ENCODE data around the gene C1S. TPM values are rescaled to one million over a fixed set of nuclear protein-coding genes. Genes with fewer than 3 reads are reported as not detected.
A peak's percentile ranks its signal among the peaks of the same experiment; 100 is the strongest.

Gene C1S
- total and polyA plus RNA-seq, 2 donors (not counting 1 experiment from before 2014, with no cell fraction given), result 0.21 to 0.64 TPM

DNA sequence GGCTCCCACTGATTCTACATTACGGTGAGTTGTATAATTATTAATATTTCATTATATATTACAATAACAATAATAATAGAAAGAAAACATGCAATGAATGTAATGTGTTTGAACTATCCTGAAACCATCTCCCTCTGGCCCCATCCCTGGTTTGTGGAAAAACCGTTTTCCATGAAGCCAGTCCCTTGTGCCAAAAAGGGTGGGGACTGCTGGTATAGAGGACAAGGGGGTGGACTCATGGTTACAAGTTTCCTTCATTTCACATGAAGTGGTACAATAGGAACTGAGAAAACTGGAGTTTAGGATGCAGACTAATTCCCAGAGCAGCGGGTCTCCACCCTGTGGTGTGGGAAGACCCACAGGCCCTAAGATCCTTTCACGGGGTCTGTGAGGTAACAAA is 51.5 kb downstream of the C1S start:
- Histone ChIP-seq H3K36me3 (replicated peaks in 1 of 2; ENCODE audit: control extremely low read depth in 1 of 2, control insufficient read depth in 1 of 2, extremely low read depth in 1 of 2, insufficient read depth in 2 of 2, low read length in 1 of 2) (peaks cover 0 to 23% of the 10 kb centered on the region in 2 experiments), H3K4me2 (replicated peaks; ENCODE audit: low read depth, low read length, poor library complexity, severe bottlenecking) (no peak overlapping the region), H3K27me3 (replicated peaks in 1 of 4; ENCODE audit: control extremely low read depth in 1 of 4, control insufficient read depth in 3 of 4, insufficient read depth in 4 of 4, low read length in 3 of 4) (no peaks in the 10 kb centered on the region), H3K4me3 (ENCODE audit: control extremely low read depth in 1 of 5, extremely low read depth in 1 of 5, insufficient read depth in 1 of 5, low read depth in 2 of 5, low read length in 4 of 5) (no peak overlapping the region), H3K4me1 (ENCODE audit: control insufficient read depth in 2 of 2, insufficient read depth in 2 of 2, low read length in 2 of 2) (peaks cover 12 to 18% of the 10 kb centered on the region in 2 donors), H2AFZ (ENCODE audit: insufficient read depth, low read depth, low read length, poor library complexity, severe bottlenecking) (no peak overlapping the region), H4K20me1 (ENCODE audit: control insufficient read depth, insufficient read depth, low read length, poor library complexity, severe bottlenecking) (peaks cover 8% of the 10 kb centered on the region), H3K9ac (ENCODE audit: low read length) (no peak overlapping the region), H3K9me3 (ENCODE audit: control extremely low read depth in 1 of 3, control insufficient read depth in 2 of 3, insufficient read depth in 1 of 3, low read length in 2 of 3) (no peaks in the 10 kb centered on the region), H3K27ac (ENCODE audit: low read length in 2 of 2) (no peak overlapping the region), H3K79me2 (ENCODE audit: control insufficient read depth, insufficient read depth, low read length) (peaks cover 18% of the 10 kb centered on the region)
- Mint-ChIP-seq H3K4me1 (peaks cover 24% of the 10 kb centered on the region), H3K4me3 (no peak overlapping the region), H3K27me3 (no peaks in the 10 kb centered on the region), H3K9me3 (ENCODE audit: insufficient read depth) (no peaks in the 10 kb centered on the region), H3K27ac (no peak overlapping the region)
- no CpG with 5 or more reads among the region's 4 CpGs for WGBS (ENCODE audit: insufficient coverage)
- TF ChIP-seq EZH2 (IDR thresholded peaks at IDR 0.05; ENCODE audit: borderline replicate concordance, insufficient read depth, low read depth, low read length, poor library complexity, severe bottlenecking) (no peak), CTCF (IDR thresholded peaks at IDR 0.05) (no peak)
- ATAC-seq (ENCODE audit: low read depth), result no peak
- ChIA-PET CTCF (interaction anchor here (1.0 to 4.2 kb wide), 17 partner anchors 9 to 251 kb away, joined by 3 to 28 read pairs (median 4); partner anchors contain the start of genes C12orf57, LPCAT3, RNU7-1 and SPSB2), POLR2A (no interaction called here)
- no peak for DNase-seq
- intact Hi-C loops (cut with micrococcal nuclease), result loop anchor here (2.0 kb wide), 1 partner anchor 19 kb away; the partner anchor contains the start of gene CLSTN3

DNA sequence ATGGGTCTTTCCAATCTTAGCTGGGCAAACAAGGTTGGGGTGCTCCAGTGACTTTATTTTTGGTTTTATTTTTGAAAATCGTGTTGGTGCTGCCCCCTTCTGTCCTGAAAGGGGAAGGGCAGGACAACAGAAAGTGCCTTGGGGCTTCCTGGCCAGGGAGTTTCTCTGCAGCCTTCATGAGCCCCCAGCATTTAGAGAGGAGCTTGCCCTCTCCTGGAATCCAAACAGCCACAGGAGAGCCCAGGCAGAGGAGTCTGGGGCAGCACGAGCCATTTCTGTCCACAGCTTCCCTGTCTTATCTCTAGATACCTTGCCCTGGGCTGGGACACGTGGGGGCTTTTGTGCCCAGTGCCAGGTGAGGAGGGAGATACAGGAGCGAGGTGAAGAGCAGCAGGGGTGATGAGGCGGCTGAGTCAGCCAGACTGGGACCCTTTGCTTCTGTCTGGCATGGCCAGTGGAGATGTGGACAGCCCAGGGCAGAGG is 52.9 kb downstream of the C1S start:
- ChIA-PET POLR2A (no interaction called here), CTCF (interaction anchor here (0.7 to 4.2 kb wide), 25 partner anchors 8 to 324 kb away, joined by 3 to 28 read pairs (median 4); partner anchors contain the start of genes C12orf57, CD4, LPCAT3 and PEX5)
- Histone ChIP-seq H3K4me3 (ENCODE audit: control extremely low read depth in 1 of 5, extremely low read depth in 1 of 5, insufficient read depth in 1 of 5, low read depth in 2 of 5, low read length in 4 of 5) (no peak overlapping the region), H3K9me3 (ENCODE audit: control extremely low read depth in 1 of 3, control insufficient read depth in 2 of 3, insufficient read depth in 1 of 3, low read length in 2 of 3) (no peaks in the 10 kb centered on the region), H3K36me3 (replicated peaks in 1 of 2; ENCODE audit: control extremely low read depth in 1 of 2, control insufficient read depth in 1 of 2, extremely low read depth in 1 of 2, insufficient read depth in 2 of 2, low read length in 1 of 2) (peaks cover 0 to 30% of the 10 kb centered on the region in 2 experiments), H3K79me2 (ENCODE audit: control insufficient read depth, insufficient read depth, low read length) (peaks cover 18% of the 10 kb centered on the region), H3K4me2 (replicated peaks; ENCODE audit: low read depth, low read length, poor library complexity, severe bottlenecking) (no peak overlapping the region), H3K27me3 (replicated peaks in 1 of 4; ENCODE audit: control extremely low read depth in 1 of 4, control insufficient read depth in 3 of 4, insufficient read depth in 4 of 4, low read length in 3 of 4) (no peaks in the 10 kb centered on the region), H2AFZ (ENCODE audit: insufficient read depth, low read depth, low read length, poor library complexity, severe bottlenecking) (no peak overlapping the region), H3K9ac (ENCODE audit: low read length) (no peak overlapping the region), H3K27ac (ENCODE audit: low read length in 2 of 2) (no peak overlapping the region), H4K20me1 (ENCODE audit: control insufficient read depth, insufficient read depth, low read length, poor library complexity, severe bottlenecking) (peaks cover 8% of the 10 kb centered on the region), H3K4me1 (ENCODE audit: control insufficient read depth in 2 of 2, insufficient read depth in 2 of 2, low read length in 2 of 2) (peaks cover 5 to 11% of the 10 kb centered on the region in 2 donors)
- peaks cover 15% of the 10 kb centered on the region for H3K4me1 Mint-ChIP-seq
- no peak overlapping the region for H3K4me3 Mint-ChIP-seq
- 54% methylated on average over 5 of the region's 5 CpGs for WGBS (ENCODE audit: insufficient coverage)
- DNase-seq, result peak; percentile 76
- peak; percentile 41 for ATAC-seq (ENCODE audit: low read depth)
- peak; percentile 88 for TF ChIP-seq CTCF (IDR thresholded peaks at IDR 0.05)
- TF ChIP-seq EZH2 (IDR thresholded peaks at IDR 0.05; ENCODE audit: borderline replicate concordance, insufficient read depth, low read depth, low read length, poor library complexity, severe bottlenecking), result no peak
- H3K27ac Mint-ChIP-seq, result no peak overlapping the region
- intact Hi-C loops (cut with micrococcal nuclease), result loop anchor here (1.0 to 2.0 kb wide), 3 partner anchors 17 to 244 kb away; partner anchors contain the start of gene CLSTN3
- H3K9me3 Mint-ChIP-seq (ENCODE audit: insufficient read depth), result no peaks in the 10 kb centered on the region
- H3K27me3 Mint-ChIP-seq, result no peaks in the 10 kb centered on the region
